DOHH2 (cell line): Measurements from ENCODE around the gene TUBB4A.

ENCODE experiments used
- H3F3A ChIP-seq: fragments of 200-600 bp; sonication (generic), shearing (Covaris generic); 2 replicates; pipeline ENCODE4 v1.6.0; 2016; ENCODE audit warnings: antibody characterized with exemption, mild to moderate bottlenecking; ENCODE audit not compliant: control insufficient read depth, insufficient read depth
- H3K27ac ChIP-seq: fragments of 200-600 bp; sonication (generic); 2 replicates; pipeline ENCODE4 v1.5.1; 2014; ENCODE audit warnings: low read depth, mild to moderate bottlenecking, low read length, moderate library complexity
- H3K27me3 ChIP-seq: fragments of 200-600 bp; sonication (generic); 2 replicates; pipeline ENCODE4 v1.6.1; 2014; ENCODE audit warnings: mild to moderate bottlenecking, low read length, mixed read lengths; ENCODE audit not compliant: control insufficient read depth
- H3K36me3 ChIP-seq: fragments of 200-600 bp; sonication (generic); 2 replicates; pipeline ENCODE4 v1.6.1; 2014; ENCODE audit warnings: mild to moderate bottlenecking, low read length, moderate library complexity, mixed read lengths; ENCODE audit not compliant: control insufficient read depth
- H3K4me1 ChIP-seq: fragments of 200-600 bp; sonication (generic); 2 replicates; pipeline ENCODE4 v1.6.1; 2014; ENCODE audit warnings: mild to moderate bottlenecking, low read length, mixed read lengths; ENCODE audit not compliant: control insufficient read depth
- H3K4me2 ChIP-seq: fragments of 200-600 bp; sonication (generic); 2 replicates; pipeline ENCODE4 v1.6.0; 2014; ENCODE audit warnings: mild to moderate bottlenecking, low read length, moderate library complexity
- H3K4me3 ChIP-seq: fragments of 200-600 bp; sonication (generic); 2 replicates; pipeline ENCODE4 v1.5.1; 2014; ENCODE audit warnings: mild to moderate bottlenecking, low read length, mixed read lengths
- H3K79me2 ChIP-seq: fragments of 200-600 bp; sonication (generic); 2 replicates; pipeline ENCODE4 v1.6.1; 2014; ENCODE audit warnings: mild to moderate bottlenecking, low read length, mixed read lengths; ENCODE audit not compliant: control insufficient read depth
- H3K9me2 ChIP-seq: fragments of 200-600 bp; sonication (generic); replicated peaks from 2 replicates; pipeline ENCODE4 v1.6.1; 2014; ENCODE audit warnings: mild to moderate bottlenecking, low read length, mixed read lengths; ENCODE audit not compliant: control insufficient read depth
- H3K9me3 ChIP-seq: fragments of 200-600 bp; sonication (generic); 2 replicates; pipeline ENCODE4 v1.6.1; 2014; ENCODE audit warnings: antibody characterized with exemption, low read length, mixed read lengths; ENCODE audit not compliant: control insufficient read depth, insufficient read depth
- H4K20me1 ChIP-seq: fragments of 200-600 bp; sonication (generic); 2 replicates; pipeline ENCODE4 v1.6.0; 2014; ENCODE audit warnings: low read depth, mild to moderate bottlenecking, antibody characterized with exemption, low read length, moderate library complexity; ENCODE audit not compliant: control insufficient read depth, insufficient read depth
- CTCF ChIP-seq: fragments of 200-600 bp; sonication (generic); IDR thresholded peaks from one replicate; pipeline ENCODE4 v1.5.1; 2014; ENCODE audit warnings: antibody characterized with exemption, mild to moderate bottlenecking, low read depth, low read length; ENCODE audit not compliant: poor library complexity, severe bottlenecking
- EZH2phosphoT487 ChIP-seq: fragments of 200-600 bp; sonication (generic); IDR thresholded peaks from 2 replicates; pipeline ENCODE4 v1.6.1; 2017; ENCODE audit warnings: borderline replicate concordance, mild to moderate bottlenecking, antibody characterized with exemption, low read length, moderate library complexity, mixed read lengths

Gene TUBB4A

GRCh38 chr19:6476896-6477431, 25.1 kb downstream of the TUBB4A start:
- H3K79me2 ChIP-seq, result peaks cover 9% of the 10 kb centered on the region
- no peak overlapping the region for H3K27ac ChIP-seq
- H3K4me1 ChIP-seq, result peaks cover 18% of the 10 kb centered on the region
- peaks cover 25% of the 10 kb centered on the region for H3K36me3 ChIP-seq
- H3K4me2 ChIP-seq, result no peak overlapping the region
- no peaks in the 10 kb centered on the region for H3F3A ChIP-seq
- no peaks in the 10 kb centered on the region for H3K9me2 ChIP-seq
- TF ChIP-seq EZH2phosphoT487 (no peak), CTCF (no peak)
- peaks cover 3% of the 10 kb centered on the region; the same call in 1 of the 2 replicates for H3K9me3 ChIP-seq
- no peak overlapping the region for H3K4me3 ChIP-seq
- no peaks in the 10 kb centered on the region for H3K27me3 ChIP-seq
- H4K20me1 ChIP-seq, result no peaks in the 10 kb centered on the region

GRCh38 chr19:6476155-6476895, 25.8 kb downstream of the TUBB4A start:
- no peak for TF ChIP-seq EZH2phosphoT487
- no peak for TF ChIP-seq CTCF
- Histone ChIP-seq H3K36me3 (peaks cover 24% of the 10 kb centered on the region), H3F3A (no peaks in the 10 kb centered on the region), H4K20me1 (no peaks in the 10 kb centered on the region), H3K9me3 (peaks cover 3% of the 10 kb centered on the region; the same call in 1 of the 2 replicates), H3K27me3 (no peaks in the 10 kb centered on the region), H3K4me3 (no peak overlapping the region), H3K4me2 (no peak overlapping the region), H3K27ac (no peak overlapping the region), H3K4me1 (peaks cover 12% of the 10 kb centered on the region), H3K79me2 (peaks cover 7% of the 10 kb centered on the region), H3K9me2 (no peaks in the 10 kb centered on the region)

- Histone ChIP-seq H3K9me2 (no peaks in the 10 kb centered on the region), H3K9me3 (peaks cover 3% of the 10 kb centered on the region; the same call in 1 of the 2 replicates), H3K4me2 (no peak overlapping the region), H3K36me3 (peaks cover 22% of the 10 kb centered on the region), H3K27ac (no peak overlapping the region), H4K20me1 (no peaks in the 10 kb centered on the region), H3K4me1 (peaks cover 4% of the 10 kb centered on the region), H3F3A (no peaks in the 10 kb centered on the region), H3K79me2 (no peaks in the 10 kb centered on the region), H3K27me3 (no peaks in the 10 kb centered on the region), H3K4me3 (no peak overlapping the region)
- no peak for TF ChIP-seq EZH2phosphoT487
- no peak for TF ChIP-seq CTCF
These were observed 26.6 kb downstream of the TUBB4A start for GRCh38 chr19:6475321-6476108.
